IMR-90 (cell line): ENCODE data around the gene BCAS3. TPM values are rescaled to one million over a fixed set of nuclear protein-coding genes. Genes with fewer than 3 reads are reported as not detected.

Experiments
- ATAC-seq: fragments of 200-7000 bp; cut with Tn5 transposase; 2 replicates; pipeline ENCODE4 v1.9.1; 2020; ENCODE audit warnings: low read depth, mild to moderate bottlenecking, moderate library complexity
- BruUV-seq: library from RNA; stranded (reverse); fragments of 400-500 nt; replicated peaks from 2 replicates; lab custom pipeline; 2021; lab: Mats Ljungman, UMichigan
- CTCF ChIA-PET: fragments of 300-600 bp; formaldehyde crosslinking; extraction: SDS; loops from one replicate; lab custom pipeline; 2021; ENCODE audit warnings: antibody characterized with exemption; lab: Yijun Ruan, JAX
- POLR2A ChIA-PET: fragments of 300-600 bp; sonication (Branson Sonifier 250); formaldehyde crosslinking; loops from one replicate; lab custom pipeline; 2022; ENCODE audit warnings: antibody characterized with exemption; ENCODE audit not compliant: unreplicated experiment; lab: Charles Lee
- DNase-seq: peaks from one replicate; pipeline ENCODE4 v3.0.0; 2013
- H2AFZ ChIP-seq: replicated peaks from 2 replicates; pipeline ENCODE3; 2013; ENCODE audit warnings: low read length, mild to moderate bottlenecking; ENCODE audit not compliant: poor library complexity
- H2AK5ac ChIP-seq: 2 replicates; pipeline ENCODE4 v1.6.1; 2013; ENCODE audit warnings: low read depth, low read length, inconsistent platforms
- H2AK9ac ChIP-seq: replicated peaks from 2 replicates; pipeline ENCODE3; 2013; ENCODE audit warnings: mild to moderate bottlenecking, low read depth, low read length, moderate library complexity; ENCODE audit not compliant: poor library complexity
- H2BK120ac ChIP-seq: 2 replicates; pipeline ENCODE4 v1.6.1; 2013; ENCODE audit warnings: low read depth, low read length, inconsistent platforms
- H2BK15ac ChIP-seq: 3 replicates; pipeline ENCODE4 v1.6.1; 2013; ENCODE audit warnings: low read depth, low read length, inconsistent platforms
- H2BK20ac ChIP-seq: 2 replicates; pipeline ENCODE4 v1.6.1; 2013; ENCODE audit warnings: low read depth, mild to moderate bottlenecking, inconsistent platforms, low read length, moderate library complexity
- H2BK5ac ChIP-seq: 2 replicates; pipeline ENCODE4 v1.6.1; 2013; ENCODE audit warnings: mild to moderate bottlenecking, low read depth, low read length, inconsistent platforms; ENCODE audit not compliant: poor library complexity, severe bottlenecking
- H3K14ac ChIP-seq: replicated peaks from 2 replicates; pipeline ENCODE4 v1.6.1; 2013; ENCODE audit warnings: low read depth, low read length, inconsistent platforms
- H3K18ac ChIP-seq: 2 replicates; pipeline ENCODE4 v1.6.1; 2013; ENCODE audit warnings: low read depth, low read length, control low read depth
- H3K23ac ChIP-seq: 2 replicates; pipeline ENCODE4 v1.6.1; 2013; ENCODE audit warnings: low read depth, low read length, inconsistent platforms
- H3K27ac ChIP-seq: 2 replicates; pipeline ENCODE4 v1.5.1; 2013; ENCODE audit warnings: mild to moderate bottlenecking, control low read depth, low read length; ENCODE audit not compliant: insufficient read depth
- H3K27me3 ChIP-seq: 2 replicates; pipeline ENCODE4 v1.6.1; 2013; ENCODE audit warnings: low read length; ENCODE audit not compliant: control insufficient read depth, insufficient read depth
- H3K36me3 ChIP-seq: 2 replicates; pipeline ENCODE4 v1.6.1; 2013; ENCODE audit warnings: low read length, mixed read lengths; ENCODE audit not compliant: control insufficient read depth, insufficient read depth
- H3K4ac ChIP-seq: 2 replicates; pipeline ENCODE4 v1.6.1; 2013; ENCODE audit warnings: low read depth, low read length, inconsistent platforms
- H3K4me1 ChIP-seq: 2 replicates; pipeline ENCODE4 v1.6.1; 2013; ENCODE audit warnings: low read length, mixed read lengths; ENCODE audit not compliant: control insufficient read depth, insufficient read depth
- H3K4me2 ChIP-seq: 2 replicates; pipeline ENCODE4 v1.6.1; 2013; ENCODE audit warnings: low read depth, mild to moderate bottlenecking, control low read depth, low read length, moderate library complexity
- H3K4me3 ChIP-seq: 2 replicates; pipeline ENCODE4 v1.5.1; 2013; ENCODE audit warnings: low read depth, mild to moderate bottlenecking, control low read depth, low read length, moderate library complexity; ENCODE audit not compliant: insufficient read depth
- H3K56ac ChIP-seq: 2 replicates; pipeline ENCODE4 v1.6.1; 2013; ENCODE audit warnings: low read length, inconsistent platforms; ENCODE audit not compliant: insufficient read depth; ENCODE audit errors: extremely low read depth
- H3K79me1 ChIP-seq, 2 experiments: 2 replicates each; pipeline ENCODE4 v1.6.1; 2013; ENCODE audit warnings: low read length in 2 of 2, inconsistent platforms in 1 of 2, low read depth in 1 of 2
- H3K9ac ChIP-seq: 2 replicates; pipeline ENCODE4 v1.6.1; 2013; ENCODE audit warnings: low read depth, low read length, control low read depth
- H3K9me1 ChIP-seq: 2 replicates; pipeline ENCODE4 v1.6.1; 2013; ENCODE audit warnings: low read length, inconsistent platforms; ENCODE audit not compliant: insufficient read depth
- H3K9me3 ChIP-seq: 2 replicates; pipeline ENCODE4 v1.6.1; 2013; ENCODE audit warnings: low read length; ENCODE audit not compliant: control insufficient read depth, insufficient read depth
- H4K20me1 ChIP-seq: 2 replicates; pipeline ENCODE4 v1.6.1; 2013; ENCODE audit warnings: low read length, inconsistent platforms; ENCODE audit not compliant: insufficient read depth
- H4K5ac ChIP-seq: 2 replicates; pipeline ENCODE4 v1.6.1; 2013; ENCODE audit warnings: mild to moderate bottlenecking, low read depth, low read length, control low read depth
- H4K8ac ChIP-seq, 2 experiments: 2 replicates each; pipeline ENCODE4 v1.6.1; 2013; ENCODE audit warnings: low read depth in 2 of 2, low read length in 2 of 2, control low read depth in 1 of 2, inconsistent platforms in 1 of 2
- H4K91ac ChIP-seq: 2 replicates; pipeline ENCODE4 v1.6.1; 2013; ENCODE audit warnings: low read depth, low read length, inconsistent platforms; ENCODE audit not compliant: insufficient read depth
- BHLHE40 ChIP-seq: fragments of 150-350 bp; IDR thresholded peaks from 2 replicates; pipeline ENCODE4 v1.6.1; 2016; ENCODE audit warnings: mild to moderate bottlenecking, low read depth, low read length
- CEBPB ChIP-seq: IDR thresholded peaks from 2 replicates; pipeline ENCODE4 v1.6.1; 2012; ENCODE audit warnings: low read depth, low read length, improper control_type of control experiment
- CHD1 ChIP-seq: IDR thresholded peaks from 2 replicates; pipeline ENCODE4 v1.6.1; 2012; ENCODE audit warnings: low read depth, low read length, improper control_type of control experiment
- CTCF ChIP-seq: conservative IDR thresholded peaks from 2 replicates; pipeline ENCODE4 v1.5.1; 2012; ENCODE audit warnings: mild to moderate bottlenecking, low read depth, low read length, improper control_type of control experiment
- ELK1 ChIP-seq: fragments of 150-350 bp; IDR thresholded peaks from 2 replicates; pipeline ENCODE4 v1.6.1; 2016; ENCODE audit warnings: low read depth, mild to moderate bottlenecking, low read length, moderate library complexity, borderline replicate concordance
- MAFK ChIP-seq: IDR thresholded peaks from 2 replicates; pipeline ENCODE4 v1.6.1; 2012; ENCODE audit warnings: low read depth, low read length, improper control_type of control experiment
- MAZ ChIP-seq: IDR thresholded peaks from 2 replicates; pipeline ENCODE4 v1.6.1; 2012; ENCODE audit warnings: low read depth, mild to moderate bottlenecking, low read length, improper control_type of control experiment, moderate library complexity, borderline replicate concordance
- MXI1 ChIP-seq: IDR thresholded peaks from 2 replicates; pipeline ENCODE4 v1.6.1; 2012; ENCODE audit warnings: low read depth, mild to moderate bottlenecking, low read length, moderate library complexity, borderline replicate concordance
- NFE2L2 ChIP-seq: fragments of 150-350 bp; IDR thresholded peaks from 2 replicates; pipeline ENCODE4 v1.6.1; 2016; ENCODE audit warnings: low read depth, mild to moderate bottlenecking, low read length
- POLR2A ChIP-seq: IDR thresholded peaks from 2 replicates; pipeline ENCODE4 v1.6.1; 2012; ENCODE audit warnings: mild to moderate bottlenecking, low read depth, low read length
- RFX5 ChIP-seq: IDR thresholded peaks from 2 replicates; pipeline ENCODE4 v1.8.0; 2012; ENCODE audit warnings: low read depth, mild to moderate bottlenecking, low read length, moderate library complexity
- USF2 ChIP-seq: fragments of 150-350 bp; IDR thresholded peaks from 2 replicates; pipeline ENCODE4 v1.6.1; 2017; ENCODE audit warnings: mild to moderate bottlenecking, antibody characterized with exemption, low read length, low read depth
- WGBS, 2 experiments: methylation state at CpG; one replicate each; pipeline versions ENCODE4 v1.1.5 to v1.1.7; 2013; ENCODE audit warnings: missing lambda C conversion rate in 2 of 2; ENCODE audit not compliant: insufficient read length in 1 of 2; ENCODE audit errors: extremely low coverage in 2 of 2; 5-methylcytosine and 5-hydroxymethylcytosine counted together
- dilution Hi-C: fragments of 300-500 bp; cut with HindIII; formaldehyde crosslinking; loops from one replicate; pipeline ENCODE4 v1.14.3; 2018; ENCODE audit warnings: low sequenced_read_pairs; ENCODE audit not compliant: unreplicated experiment
- in situ Hi-C: fragments of 300-500 bp; cut with MboI; formaldehyde crosslinking; loops from 3 replicates; pipeline ENCODE4 v1.14.3; 2019; ENCODE audit warnings: low sequenced_read_pairs, inconsistent platforms, mixed read lengths
- intact Hi-C: fragments of 100-400 bp; cut with micrococcal nuclease; formaldehyde crosslinking; loops from 2 replicates; pipeline ENCODE4 v1.10.0; 2022
- polyA plus RNA-seq, 3 experiments: library from polyadenylated mRNA; depleted of rRNA; stranded (reverse); fragments of >200 nt; gene quantifications; 2 replicates each; pipeline ENCODE4 v1.2.3, GENCODE V29; 2012; ENCODE audit warnings: low replicate concordance in 1 of 3
- total RNA-seq: library from RNA; depleted of rRNA; stranded (reverse); fragments of >200 nt; gene quantifications from 2 replicates; pipeline ENCODE4 v1.2.3, GENCODE V29; 2012

The BCAS3 gene
- total and polyA plus RNA-seq, 2 of the 4 experiments (the other 2 are of a cell fraction), result 6.3 to 27.1 TPM

GRCh38 chr17:61423967-61424649, 746.5 kb downstream of the BCAS3 start:
- in situ Hi-C loops, result loop anchor here (5.0 to 10.0 kb wide), 2 partner anchors 128 to 421 kb away; no protein-coding TSS in a partner anchor
- Histone ChIP-seq H3K79me1 (no peaks in the 10 kb centered on the region), H2BK15ac (no peak overlapping the region), H3K23ac (no peak overlapping the region), H3K56ac (no peak overlapping the region), H2BK120ac (no peak overlapping the region), H3K14ac (no peak overlapping the region), H3K36me3 (no peaks in the 10 kb centered on the region), H2AK9ac (no peak overlapping the region), H4K20me1 (no peaks in the 10 kb centered on the region), H3K9me3 (no peaks in the 10 kb centered on the region; the same call in 1 of the 2 replicates), H2BK20ac (no peak overlapping the region), H3K9ac (no peak overlapping the region), H2AFZ (no peak overlapping the region), H3K27ac (no peak overlapping the region), H2AK5ac (no peak overlapping the region), H4K5ac (no peak overlapping the region), H3K4ac (no peak overlapping the region), H4K8ac (no peak overlapping the region), H2BK5ac (no peak overlapping the region), H3K27me3 (peaks cover 17% of the 10 kb centered on the region), H3K4me1 (peaks cover 1% of the 10 kb centered on the region; the same call in 1 of the 2 replicates), H3K4me3 (no peak overlapping the region), H3K9me1 (peaks cover 4% of the 10 kb centered on the region; the same call in 1 of the 2 replicates), H3K18ac (no peak overlapping the region), H3K4me2 (no peak overlapping the region), H4K91ac (no peak overlapping the region)
- dilution Hi-C loops, result no loop called here
- intact Hi-C loops, result no loop called here
- ChIA-PET CTCF (no interaction called here), POLR2A (no interaction called here)
- ATAC-seq (no peak), DNase-seq (no peak)
- WGBS, 2 experiments, result 100% methylated on average over 1 of the region's 10 CpGs; no CpG with 5 or more reads in 1 of the 2 experiments
- no TSS peak for BruUV-seq
- TF ChIP-seq ELK1 (no peak), CTCF (no peak), NFE2L2 (no peak), MAFK (no peak), RFX5 (no peak), MAZ (no peak), BHLHE40 (no peak), POLR2A (no peak), MXI1 (no peak), CEBPB (no peak), CHD1 (no peak), USF2 (no peak)
